Liver (tissue), 9 donors: ENCODE data around the gene SPRR2A. TPM values are rescaled to one million over a fixed set of nuclear protein-coding genes. Genes with fewer than 3 reads are reported as not detected.

Source experiments
- DNase-seq: peaks from one replicate; pipeline ENCODE4 v3.0.0-alpha.2; 2017; ENCODE audit warnings: low spot score
- H3K27ac ChIP-seq, 2 donors: one replicate each; pipeline ENCODE4 v1.7.0; 2013; ENCODE audit warnings: inconsistent platforms in 2 of 2, low read length in 2 of 2, control low read depth in 1 of 2, low read depth in 1 of 2, mild to moderate bottlenecking in 1 of 2
- H3K27me3 ChIP-seq, 4 donors: one replicate each; pipeline versions ENCODE4 v1.6.1 to v1.7.0; 2013; ENCODE audit warnings: low read length in 3 of 4, inconsistent platforms in 1 of 4, mild to moderate bottlenecking in 1 of 4, moderate library complexity in 1 of 4; ENCODE audit not compliant: control insufficient read depth in 4 of 4, insufficient read depth in 4 of 4
- H3K36me3 ChIP-seq, 4 donors: one replicate each; pipeline versions ENCODE4 v1.6.1 to v1.7.0; 2013; ENCODE audit warnings: low read length in 3 of 4, mild to moderate bottlenecking in 3 of 4, low read depth in 1 of 4, moderate library complexity in 1 of 4; ENCODE audit not compliant: control insufficient read depth in 4 of 4, insufficient read depth in 3 of 4
- H3K4me1 ChIP-seq, 4 donors: one replicate each; pipeline versions ENCODE4 v1.6.1 to v1.7.0; 2013; ENCODE audit warnings: low read length in 3 of 4, mild to moderate bottlenecking in 3 of 4, moderate library complexity in 1 of 4; ENCODE audit not compliant: control insufficient read depth in 4 of 4, insufficient read depth in 4 of 4
- H3K4me3 ChIP-seq, 3 donors: one replicate each; pipeline versions ENCODE4 v1.6.1 to v1.7.0; 2013; ENCODE audit warnings: low read length in 3 of 3, control low read depth in 1 of 3, low read depth in 1 of 3, mild to moderate bottlenecking in 1 of 3
- H3K9ac ChIP-seq, 2 donors: one replicate each; pipeline ENCODE4 v1.7.0; 2013; ENCODE audit warnings: low read length in 2 of 2, mild to moderate bottlenecking in 2 of 2, moderate library complexity in 2 of 2, control low read depth in 1 of 2, low read depth in 1 of 2
- H3K9me3 ChIP-seq, 4 donors: one replicate each; pipeline versions ENCODE4 v1.6.1 to v1.7.0; 2013; ENCODE audit warnings: low read length in 3 of 4; ENCODE audit not compliant: control insufficient read depth in 4 of 4
- EGR1 ChIP-seq, 2 donors: IDR thresholded peaks; 2 replicates each; pipeline ENCODE4 v1.6.1; 2016 to 2018; ENCODE audit warnings: antibody characterized with exemption in 2 of 2, low read depth in 2 of 2
- FOXA1 ChIP-seq: IDR thresholded peaks from 2 replicates; pipeline ENCODE4 v1.6.1; 2016; ENCODE audit warnings: antibody characterized with exemption
- FOXA2 ChIP-seq: IDR thresholded peaks from 2 replicates; pipeline ENCODE4 v1.6.1; 2016; ENCODE audit warnings: antibody characterized with exemption
- GABPA ChIP-seq, 2 donors: IDR thresholded peaks in 1 of 2; conservative IDR thresholded peaks in 1 of 2; 2 replicates each; pipeline ENCODE4 v1.6.1; 2016; ENCODE audit warnings: antibody characterized with exemption in 2 of 2, mild to moderate bottlenecking in 1 of 2, moderate library complexity in 1 of 2
- HNF4A ChIP-seq, 2 donors: conservative IDR thresholded peaks; 2 replicates each; pipeline ENCODE4 v1.6.1; 2016; ENCODE audit warnings: antibody characterized with exemption in 2 of 2, mild to moderate bottlenecking in 2 of 2
- HNF4G ChIP-seq: IDR thresholded peaks from 2 replicates; pipeline ENCODE4 v1.6.1; 2016; ENCODE audit warnings: antibody characterized with exemption
- JUND ChIP-seq, 2 donors: IDR thresholded peaks; 2 replicates each; pipeline ENCODE4 v1.6.1; 2016; ENCODE audit warnings: antibody characterized with exemption in 2 of 2
- NR2F2 ChIP-seq: IDR thresholded peaks from 2 replicates; pipeline ENCODE4 v1.6.1; 2016; ENCODE audit warnings: antibody characterized with exemption
- RAD21 ChIP-seq, 2 donors: IDR thresholded peaks; 2 replicates each; pipeline ENCODE4 v1.6.1; 2016; ENCODE audit warnings: antibody characterized with exemption in 2 of 2, mild to moderate bottlenecking in 2 of 2
- RXRA ChIP-seq, 2 donors: IDR thresholded peaks; 2 replicates each; pipeline ENCODE4 v1.6.1; 2017 to 2018; ENCODE audit warnings: antibody characterized with exemption in 2 of 2, mild to moderate bottlenecking in 1 of 2
- SP1 ChIP-seq: IDR thresholded peaks from 2 replicates; pipeline ENCODE4 v1.6.1; 2018; ENCODE audit warnings: antibody characterized with exemption, mild to moderate bottlenecking
- TAF1 ChIP-seq: conservative IDR thresholded peaks from 2 replicates; pipeline ENCODE4 v1.6.1; 2016; ENCODE audit warnings: antibody characterized with exemption, mild to moderate bottlenecking
- YY1 ChIP-seq: IDR thresholded peaks from 2 replicates; pipeline ENCODE4 v1.6.1; 2016; ENCODE audit warnings: antibody characterized with exemption, mild to moderate bottlenecking
- ZBTB33 ChIP-seq: IDR thresholded peaks from 2 replicates; pipeline ENCODE4 v1.6.1; 2016; ENCODE audit warnings: antibody characterized with exemption
- WGBS: extraction: QIAGEN DNeasy Blood & Tissue Kit; methylation state at CpG from one replicate; pipeline ENCODE4 v1.1.7; 2013; 5-methylcytosine and 5-hydroxymethylcytosine counted together
- polyA plus RNA-seq, 2 donors: library from polyadenylated mRNA; stranded (reverse) in 1 of 2; unstranded in 1 of 2; fragments of 200-250 nt in 1 of 2; fragments of >200 nt in 1 of 2; fragmentation: Nextera tagmentation in 1 of 2; extraction: Ambion mirVana in 1 of 2; gene quantifications; one replicate each; pipeline versions ENCODE4 v1.2.1 to v1.2.3, GENCODE V29; 2013 to 2015
- total RNA-seq, 2 donors: library from RNA; depleted of rRNA; stranded (reverse); fragments of >200 nt; gene quantifications; one replicate each; pipeline ENCODE4 v1.2.3, GENCODE V29; 2014
- TF ChIP-seq, protein P1 (sequence below): IDR thresholded peaks from 2 replicates; pipeline ENCODE4 v1.6.1; 2016; ENCODE audit warnings: antibody characterized with exemption
- TF ChIP-seq, protein P2 (sequence below): IDR thresholded peaks from 2 replicates; pipeline ENCODE4 v1.6.1; 2016; ENCODE audit warnings: antibody characterized with exemption, mild to moderate bottlenecking
- TF ChIP-seq, protein P3 (sequence below): IDR thresholded peaks from 2 replicates; pipeline ENCODE4 v1.6.1; 2016; ENCODE audit warnings: antibody characterized with exemption
- donor health status: healthy.
- donor health status: healthy.
- donor health status: healthy.
- donor health status: healthy.
- donor health status: healthy.

SPRR2A gene
- total and polyA plus RNA-seq, 4 donors = not detected

GRCh38 chr1:153058826-153059784 lies 1.8 kb upstream of the SPRR2A start:
- WGBS = 67% methylated on average over 6 of the region's 6 CpGs

GRCh38 chr1:153058154-153058553 lies 842 bp upstream of the SPRR2A start:
- Histone ChIP-seq H3K27me3 (peaks cover 0 to 5% (median 0%) of the 10 kb centered on the region in 4 donors), H3K36me3 (no peaks in the 10 kb centered on the region), H3K9me3 (peaks cover 0 to under 1% (median 0%) of the 10 kb centered on the region in 4 donors), H3K4me3 (no peak overlapping the region), H3K9ac (no peak overlapping the region), H3K27ac (no peak overlapping the region), H3K4me1 (no peaks in the 10 kb centered on the region)
- WGBS = 61% methylated on average over 2 of the region's 2 CpGs
- DNase-seq = no peak
- TF ChIP-seq EGR1 (IDR thresholded peaks at IDR 0.05; ENCODE audit: low read depth in 2 of 2) = no peak
- TF ChIP-seq, protein P1, sequence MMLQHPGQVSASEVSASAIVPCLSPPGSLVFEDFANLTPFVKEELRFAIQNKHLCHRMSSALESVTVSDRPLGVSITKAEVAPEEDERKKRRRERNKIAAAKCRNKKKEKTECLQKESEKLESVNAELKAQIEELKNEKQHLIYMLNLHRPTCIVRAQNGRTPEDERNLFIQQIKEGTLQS = no peak
- no peak for TF ChIP-seq FOXA1
- TF ChIP-seq FOXA2 = no peak
- TF ChIP-seq SP1 = no peak
- no peak for TF ChIP-seq JUND (IDR thresholded peaks at IDR 0.05)
- no peak for TF ChIP-seq YY1
- no peak for TF ChIP-seq TAF1
- TF ChIP-seq, protein P2, sequence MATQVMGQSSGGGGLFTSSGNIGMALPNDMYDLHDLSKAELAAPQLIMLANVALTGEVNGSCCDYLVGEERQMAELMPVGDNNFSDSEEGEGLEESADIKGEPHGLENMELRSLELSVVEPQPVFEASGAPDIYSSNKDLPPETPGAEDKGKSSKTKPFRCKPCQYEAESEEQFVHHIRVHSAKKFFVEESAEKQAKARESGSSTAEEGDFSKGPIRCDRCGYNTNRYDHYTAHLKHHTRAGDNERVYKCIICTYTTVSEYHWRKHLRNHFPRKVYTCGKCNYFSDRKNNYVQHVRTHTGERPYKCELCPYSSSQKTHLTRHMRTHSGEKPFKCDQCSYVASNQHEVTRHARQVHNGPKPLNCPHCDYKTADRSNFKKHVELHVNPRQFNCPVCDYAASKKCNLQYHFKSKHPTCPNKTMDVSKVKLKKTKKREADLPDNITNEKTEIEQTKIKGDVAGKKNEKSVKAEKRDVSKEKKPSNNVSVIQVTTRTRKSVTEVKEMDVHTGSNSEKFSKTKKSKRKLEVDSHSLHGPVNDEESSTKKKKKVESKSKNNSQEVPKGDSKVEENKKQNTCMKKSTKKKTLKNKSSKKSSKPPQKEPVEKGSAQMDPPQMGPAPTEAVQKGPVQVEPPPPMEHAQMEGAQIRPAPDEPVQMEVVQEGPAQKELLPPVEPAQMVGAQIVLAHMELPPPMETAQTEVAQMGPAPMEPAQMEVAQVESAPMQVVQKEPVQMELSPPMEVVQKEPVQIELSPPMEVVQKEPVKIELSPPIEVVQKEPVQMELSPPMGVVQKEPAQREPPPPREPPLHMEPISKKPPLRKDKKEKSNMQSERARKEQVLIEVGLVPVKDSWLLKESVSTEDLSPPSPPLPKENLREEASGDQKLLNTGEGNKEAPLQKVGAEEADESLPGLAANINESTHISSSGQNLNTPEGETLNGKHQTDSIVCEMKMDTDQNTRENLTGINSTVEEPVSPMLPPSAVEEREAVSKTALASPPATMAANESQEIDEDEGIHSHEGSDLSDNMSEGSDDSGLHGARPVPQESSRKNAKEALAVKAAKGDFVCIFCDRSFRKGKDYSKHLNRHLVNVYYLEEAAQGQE = no peak
- TF ChIP-seq, protein P3, sequence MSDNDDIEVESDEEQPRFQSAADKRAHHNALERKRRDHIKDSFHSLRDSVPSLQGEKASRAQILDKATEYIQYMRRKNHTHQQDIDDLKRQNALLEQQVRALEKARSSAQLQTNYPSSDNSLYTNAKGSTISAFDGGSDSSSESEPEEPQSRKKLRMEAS = no peak

More at GRCh38 chr1:153058826-153059784, 1.8 kb upstream of the SPRR2A start:
- Histone ChIP-seq H3K27ac (no peak overlapping the region), H3K4me1 (no peaks in the 10 kb centered on the region), H3K27me3 (peaks cover 0 to 5% (median 0%) of the 10 kb centered on the region in 4 donors), H3K36me3 (no peaks in the 10 kb centered on the region), H3K9me3 (no peaks in the 10 kb centered on the region), H3K9ac (no peak overlapping the region), H3K4me3 (no peak overlapping the region)
- TF ChIP-seq GABPA (IDR thresholded peaks at IDR 0.05 in 1 of 2, conservative IDR thresholded peaks at IDR 0.05 in 1 of 2) = no peak
- no peak for TF ChIP-seq NR2F2
- TF ChIP-seq FOXA2 = no peak
- TF ChIP-seq, protein P3 = no peak
- TF ChIP-seq RAD21 (IDR thresholded peaks at IDR 0.05) = no peak
- TF ChIP-seq, protein P2 = no peak
- TF ChIP-seq RXRA (IDR thresholded peaks at IDR 0.05) = no peak
- no peak for TF ChIP-seq JUND (IDR thresholded peaks at IDR 0.05)
- TF ChIP-seq HNF4G = no peak
- no peak for TF ChIP-seq ZBTB33
- no peak for TF ChIP-seq FOXA1
- TF ChIP-seq HNF4A (conservative IDR thresholded peaks at IDR 0.05) = no peak
- TF ChIP-seq SP1 = no peak
- DNase-seq = no peak
